Right lung (tissue), 5 donors: ENCODE data around the gene SCARB1. TPM values are rescaled to one million over a fixed set of nuclear protein-coding genes. Genes with fewer than 3 reads are reported as not detected.

Experiments used
- DNase-seq, 2 donors: peaks; one replicate each; pipeline ENCODE4 v3.0.0-alpha.2; 2013
- polyA plus RNA-seq, 5 donors: library from polyadenylated mRNA; unstranded; fragments of 120-200 nt; gene quantifications; one replicate each; pipeline versions ENCODE4 v1.2.1 to v1.2.3, GENCODE V29; 2013; ENCODE audit warnings: inconsistent platforms in 1 of 5, low replicate concordance in 1 of 5; ENCODE audit not compliant: insufficient read length in 5 of 5, insufficient read depth in 1 of 5

SCARB1 gene
- polyA plus RNA-seq, 5 donors: 20.2 to 33.3 (median 30.2) TPM

GRCh38 chr12:124749725-124750124 lies 113.9 kb downstream of the SCARB1 start:
- no peak for DNase-seq

GRCh38 chr12:124747426-124748161 lies 116.1 kb downstream of the SCARB1 start:
- no peak for DNase-seq

DNA sequence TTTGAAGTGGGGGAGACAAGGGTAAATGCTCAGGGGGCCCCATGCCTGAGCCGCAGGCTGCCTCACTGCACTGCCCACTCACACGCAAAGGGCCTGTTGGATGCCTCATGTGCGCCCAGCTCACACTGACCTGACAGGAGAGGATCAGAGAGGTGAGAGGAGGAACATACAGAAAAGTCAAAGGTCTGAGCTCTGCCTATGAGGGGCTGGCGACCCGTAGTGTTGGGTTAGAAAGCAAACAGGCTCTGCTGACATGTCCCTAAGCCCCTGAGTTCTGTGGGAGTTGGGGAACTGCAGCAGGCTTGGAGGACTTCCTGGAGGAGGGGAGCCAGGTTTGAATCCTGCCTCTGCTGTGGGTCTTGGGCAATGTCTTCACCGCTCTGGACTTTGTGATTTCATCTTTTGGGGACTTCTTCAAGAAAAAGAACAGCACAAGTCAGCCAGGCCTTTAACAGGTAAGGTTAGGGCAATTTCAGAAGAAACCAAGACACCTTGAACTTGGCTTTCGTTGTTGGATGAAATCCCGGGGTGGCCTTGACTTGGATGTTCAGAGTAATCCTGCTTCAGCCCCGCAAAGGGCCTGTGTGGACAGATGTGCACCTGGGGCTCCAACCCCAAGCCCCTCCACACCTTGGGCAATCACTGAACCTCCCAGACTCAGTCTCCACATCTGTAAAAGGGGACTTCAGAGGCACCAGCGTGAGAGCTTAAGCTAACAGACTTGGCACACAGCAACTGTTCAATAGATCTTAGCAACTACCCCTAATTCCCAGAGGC lies 116.8 kb downstream of the SCARB1 start:
- no peak for DNase-seq

DNA sequence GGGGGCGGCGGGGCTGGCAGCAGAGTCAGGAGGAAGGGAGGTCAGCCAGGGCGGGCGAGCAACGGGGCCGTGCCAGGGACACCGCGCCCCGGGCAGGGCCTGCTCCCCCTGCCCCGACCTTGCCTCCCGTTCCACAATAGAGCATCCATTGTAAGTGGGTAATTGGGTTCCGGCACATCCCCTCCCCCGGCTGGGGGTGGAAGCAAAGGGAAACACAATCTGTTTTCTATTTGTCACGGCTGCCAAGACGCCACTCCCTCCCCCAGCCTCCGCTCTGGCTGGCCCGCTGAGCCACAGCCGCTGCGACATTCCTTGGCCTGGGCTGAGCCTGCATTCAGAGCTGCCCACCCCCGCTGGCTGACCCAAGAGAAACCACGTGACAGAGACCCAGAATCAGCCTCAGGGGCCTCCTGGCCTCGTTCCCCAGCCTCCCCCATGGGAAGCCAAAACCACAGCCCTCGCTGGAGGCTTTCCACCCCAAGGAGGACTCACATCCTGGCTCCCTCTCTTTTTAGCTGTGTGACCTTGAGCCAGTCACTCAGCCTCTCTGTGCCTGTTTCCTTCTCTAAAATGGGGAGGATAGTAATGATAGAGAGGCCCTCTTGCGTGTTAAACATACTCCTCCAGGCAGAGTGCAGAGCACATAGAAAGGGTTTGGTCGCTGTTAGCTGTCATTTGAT lies 117.6 kb downstream of the SCARB1 start:
- peak; percentile 94 to 95 for DNase-seq

GRCh38 chr12:124745465-124745890 lies 118.2 kb downstream of the SCARB1 start:
- no peak for DNase-seq

GRCh38 chr12:124744659-124745464 lies 118.8 kb downstream of the SCARB1 start:
- no peak for DNase-seq

DNA sequence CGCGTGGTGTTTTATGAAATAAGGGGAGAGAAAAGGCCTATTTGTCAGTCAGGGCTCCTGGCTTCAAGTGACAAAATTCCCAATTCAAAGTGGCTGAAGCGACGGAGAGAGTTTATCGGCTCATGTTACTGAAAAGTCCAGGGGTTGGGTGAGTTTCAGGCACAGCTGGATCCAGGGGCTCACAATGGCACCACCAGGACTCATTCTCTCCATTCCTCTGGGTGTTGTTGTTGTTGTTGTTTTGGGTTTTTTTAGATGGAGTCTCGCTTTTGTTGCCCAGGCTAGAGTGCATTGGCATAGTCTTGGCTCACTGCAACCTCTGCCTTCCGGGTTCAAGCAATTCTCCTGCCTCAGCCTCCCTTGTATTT lies 119.4 kb downstream of the SCARB1 start:
- DNase-seq: no peak

DNA sequence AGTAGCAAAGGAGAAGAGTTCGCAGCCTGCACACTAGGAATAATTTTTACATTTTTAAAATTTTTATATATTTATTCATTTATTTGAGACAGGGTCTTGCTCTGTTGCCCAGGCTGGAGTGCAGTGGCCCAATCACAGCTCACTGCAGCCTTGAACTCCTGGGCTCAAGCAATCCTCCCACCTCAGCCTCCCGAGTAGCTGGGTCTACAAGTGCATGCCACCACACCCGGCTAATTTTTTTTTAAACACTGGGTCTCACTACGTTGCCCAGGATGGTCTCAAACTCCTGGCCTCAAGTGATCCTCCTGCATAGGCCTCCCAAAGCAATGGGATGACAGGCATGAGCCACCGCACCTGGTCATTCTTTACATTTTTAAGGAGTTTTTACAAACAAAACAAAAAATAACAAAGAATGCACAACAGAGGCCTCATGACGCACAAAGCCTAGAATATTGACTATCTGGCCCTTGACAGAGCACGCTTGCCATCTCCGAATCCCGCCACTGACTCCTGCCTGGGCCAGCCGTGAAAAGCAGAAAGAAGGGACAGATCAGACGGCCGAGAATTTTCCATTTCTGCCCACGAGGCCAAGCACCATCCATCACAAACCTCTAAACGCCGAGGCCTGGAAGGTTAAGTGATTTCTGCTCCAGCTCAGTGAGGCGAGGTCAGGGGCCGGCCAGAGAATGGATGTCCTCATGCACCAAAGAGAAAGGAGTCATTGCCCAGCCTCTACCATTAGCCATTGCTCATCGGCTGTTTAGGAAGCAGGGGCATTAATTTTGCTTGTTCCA lies 120.0 kb downstream of the SCARB1 start:
- no peak for DNase-seq

- no peak for DNase-seq
Observed at GRCh38 chr12:124742678-124743077, 121.0 kb downstream of the SCARB1 start.

DNA sequence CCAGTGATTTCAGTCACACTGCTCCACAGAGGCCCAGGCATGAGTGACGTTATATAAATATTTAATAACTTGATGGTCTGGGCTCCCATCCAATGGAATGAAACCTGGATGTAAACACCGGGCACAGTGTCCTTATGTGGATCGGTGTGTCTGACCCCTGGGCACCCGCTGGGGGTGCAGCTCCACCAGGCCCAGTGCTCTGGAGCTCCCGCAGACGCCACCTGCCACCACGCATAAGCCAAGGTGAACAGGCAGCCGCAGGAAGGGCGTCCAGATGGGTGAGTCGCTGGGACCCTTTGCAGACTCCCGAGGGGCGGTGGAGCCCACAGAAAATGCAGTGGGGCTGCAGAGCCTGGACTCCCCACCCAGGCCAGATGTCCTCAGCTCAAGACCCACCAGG lies 121.6 kb downstream of the SCARB1 start:
- DNase-seq: no peak

DNA sequence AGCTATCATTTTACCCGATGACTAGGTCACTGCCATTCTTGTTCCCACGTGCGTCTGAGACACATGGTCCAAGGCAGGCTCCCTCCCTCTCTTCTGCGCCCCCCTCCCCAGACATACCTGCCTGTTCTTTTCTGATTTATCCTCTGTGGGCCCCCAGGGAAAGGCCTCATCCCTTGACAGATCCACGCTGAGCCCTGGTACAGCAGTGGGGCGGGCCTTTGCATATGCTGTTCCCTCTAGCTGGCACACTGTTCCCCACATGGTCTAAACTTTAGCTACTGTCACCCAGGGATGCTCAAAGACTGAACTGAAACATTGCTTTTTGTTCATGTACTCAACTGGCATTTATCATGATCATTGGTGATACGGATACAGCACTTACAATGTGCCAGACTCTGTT lies 122.5 kb downstream of the SCARB1 start:
- DNase-seq: no peak

- DNase-seq: no peak
Observed at GRCh38 chr12:124740691-124741137, 123.0 kb downstream of the SCARB1 start.

DNA sequence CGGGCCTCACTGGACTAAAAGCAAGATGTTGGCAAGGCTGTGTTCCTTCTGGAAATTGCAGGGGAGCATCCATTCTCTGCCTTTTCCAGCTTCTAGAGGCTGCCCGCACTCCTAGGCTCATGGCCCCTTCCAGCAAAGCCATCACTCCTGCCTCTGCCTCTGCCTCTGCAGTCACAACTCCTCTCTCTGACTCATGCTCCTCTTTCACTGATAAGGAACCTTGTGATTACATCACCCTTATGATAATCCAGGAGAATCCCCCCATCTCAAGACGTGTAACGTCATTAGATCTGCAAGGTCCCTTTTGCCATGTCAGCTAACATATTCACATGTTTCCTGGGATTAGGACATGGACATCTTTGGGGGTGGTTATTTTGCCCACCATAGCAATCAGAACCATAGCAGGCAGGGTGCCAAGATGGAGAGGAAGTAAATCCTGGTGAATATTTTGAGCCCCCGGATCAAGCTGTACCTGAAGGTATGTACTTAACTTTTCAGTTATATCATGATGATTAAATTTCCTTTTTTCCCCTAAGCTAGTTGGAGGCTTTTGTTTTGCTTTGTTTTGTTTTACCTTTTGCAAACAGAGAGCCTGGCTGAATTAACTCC lies 123.6 kb downstream of the SCARB1 start:
- no peak for DNase-seq

DNA sequence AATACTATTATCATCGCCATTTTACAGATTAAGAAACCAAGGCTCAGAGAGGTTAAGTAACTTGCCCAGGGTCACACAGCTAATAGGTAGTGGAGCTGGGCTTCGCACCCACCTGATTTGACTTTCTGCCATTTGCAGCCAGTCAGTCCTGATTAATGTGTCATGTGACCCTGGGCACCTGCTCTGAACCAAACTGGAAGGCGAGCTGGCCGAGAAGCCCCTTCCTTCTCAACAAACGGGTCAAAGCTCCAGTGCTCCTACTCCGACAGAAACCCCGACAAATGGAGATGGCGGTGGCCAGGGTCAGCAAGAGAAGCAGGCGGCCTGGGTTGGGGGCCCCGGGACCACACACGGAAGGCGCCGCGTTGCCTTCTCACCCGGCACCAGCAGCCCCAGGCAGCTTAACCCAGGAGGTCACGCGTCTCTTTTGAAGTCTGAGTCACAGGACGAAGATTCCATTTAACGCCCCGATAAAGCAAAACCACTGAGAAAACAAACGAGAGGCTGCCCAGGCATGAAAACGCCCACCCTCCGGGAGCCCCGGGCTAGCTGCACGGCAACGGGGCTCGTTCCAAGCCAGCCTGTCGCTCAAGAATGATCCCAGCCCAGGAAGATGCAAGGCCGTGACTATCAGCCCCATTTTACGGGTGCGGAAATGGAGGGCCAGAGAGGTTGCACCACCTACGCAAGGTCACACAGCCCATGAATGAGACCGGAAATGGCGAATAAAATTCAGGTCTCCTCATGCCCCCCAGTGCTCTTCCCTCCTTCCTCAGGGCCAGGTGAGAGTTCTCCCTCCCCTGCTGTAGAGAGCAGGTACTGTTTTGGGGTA lies 124.8 kb downstream of the SCARB1 start:
- no peak for DNase-seq

GRCh38 chr12:124737772-124738635 lies 125.7 kb downstream of the SCARB1 start:
- no peak for DNase-seq

GRCh38 chr12:124737040-124737419 lies 126.6 kb downstream of the SCARB1 start:
- no peak for DNase-seq

DNA sequence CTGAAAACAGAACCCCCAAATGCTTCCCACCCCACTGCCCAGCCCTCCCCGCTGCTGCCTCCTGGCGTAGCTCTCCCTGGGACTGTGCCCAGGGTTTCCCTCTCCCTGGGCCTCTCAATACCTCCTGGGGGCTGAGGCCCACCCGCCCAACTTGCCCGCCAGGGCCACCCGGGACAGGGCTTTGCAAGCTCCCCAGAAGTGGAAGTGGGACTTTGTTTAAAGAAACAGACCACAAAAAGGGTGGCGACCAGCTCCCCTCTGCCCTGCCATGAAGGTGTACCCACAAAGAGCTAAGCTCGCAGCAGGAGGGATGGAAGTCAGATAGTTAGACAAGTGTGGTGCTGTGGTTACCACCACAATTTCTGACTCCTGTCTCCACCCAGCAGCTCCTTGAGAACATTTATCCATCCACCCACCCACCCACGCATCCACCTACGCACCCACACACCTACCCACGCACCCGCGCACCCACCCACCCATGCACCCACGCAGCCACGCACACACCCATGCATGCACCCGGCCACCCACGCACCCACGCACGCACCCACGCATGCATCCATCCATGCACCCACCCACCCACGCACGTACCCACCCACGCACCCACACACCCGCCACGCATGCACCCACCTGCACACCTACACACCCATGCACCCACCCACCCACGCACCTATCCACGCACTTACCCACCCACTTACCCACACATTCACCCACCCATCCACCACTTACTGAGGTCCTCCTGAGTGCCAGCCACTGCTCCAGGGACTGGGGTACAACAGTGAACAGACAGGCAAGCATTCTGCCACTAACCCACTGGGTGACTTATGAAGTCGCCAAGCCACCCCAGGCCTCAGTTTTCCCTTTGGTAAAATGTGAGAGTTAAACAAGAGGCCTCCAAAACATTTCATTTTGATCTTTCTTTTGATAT lies 127.3 kb downstream of the SCARB1 start:
- no peak for DNase-seq
